WTC11 (cell line): ENCODE results near the gene HAUS2. TPM values are rescaled to one million over a fixed set of nuclear protein-coding genes. Genes with fewer than 3 reads are reported as not detected.

ENCODE experiments used
- ATAC-seq: fragments of 200-7000 bp; cut with Tn5 transposase; 2 replicates; pipeline ENCODE4 v1.10.0; 2021; ENCODE audit warnings: mild to moderate bottlenecking, moderate library complexity
- CTCF ChIA-PET: fragments of 300-600 bp; sonication (Branson Sonifier 250); formaldehyde crosslinking; loops from one replicate; lab custom pipeline; 2021; ENCODE audit warnings: antibody characterized with exemption; lab: Charles Lee
- POLR2A ChIA-PET: fragments of 350-600 bp; sonication (Branson Sonifier 250); formaldehyde crosslinking; loops from one replicate; lab custom pipeline; 2021; ENCODE audit warnings: antibody characterized with exemption; lab: Charles Lee
- DNase-seq: peaks from one replicate; pipeline ENCODE4 v3.0.0; 2021; ENCODE audit warnings: low spot score
- H3K27ac Mint-ChIP-seq: 2 replicates; pipeline ENCODE4 v1.8.0; 2021; ENCODE audit warnings: mixed read lengths
- H3K27me3 Mint-ChIP-seq: 2 replicates; pipeline ENCODE4 v1.8.0; 2021; ENCODE audit warnings: low read depth, mild to moderate bottlenecking, moderate library complexity, mixed read lengths
- H3K36me3 Mint-ChIP-seq: 2 replicates; pipeline ENCODE4 v1.8.0; 2021; ENCODE audit warnings: mixed read lengths
- H3K4me1 Mint-ChIP-seq: 2 replicates; pipeline ENCODE4 v1.8.0; 2022; ENCODE audit warnings: mixed read lengths
- H3K4me3 Mint-ChIP-seq: 2 replicates; pipeline ENCODE4 v1.8.0; 2021; ENCODE audit warnings: mild to moderate bottlenecking, moderate library complexity, mixed read lengths
- H3K9me3 Mint-ChIP-seq: 2 replicates; pipeline ENCODE4 v1.8.0; 2021; ENCODE audit warnings: mixed read lengths
- CREM ChIP-seq: sonication (generic); formaldehyde crosslinking; IDR thresholded peaks from 2 replicates; pipeline ENCODE4 v1.8.1; 2022; ENCODE audit warnings: mild to moderate bottlenecking, missing genetic modification reagents, moderate library complexity
- ESRRA ChIP-seq: sonication (generic); formaldehyde crosslinking; IDR thresholded peaks from 2 replicates; pipeline ENCODE4 v1.8.1; 2022; ENCODE audit warnings: mild to moderate bottlenecking, missing genetic modification reagents, borderline replicate concordance
- FOXJ3 ChIP-seq: sonication (generic); formaldehyde crosslinking; IDR thresholded peaks from 2 replicates; pipeline ENCODE4 v1.9.0; 2021; ENCODE audit warnings: missing genetic modification reagents, mild to moderate bottlenecking, borderline replicate concordance
- GRHL2 ChIP-seq: fragments of 250-450 bp; sonication (Bioruptor Pico); IDR thresholded peaks from 2 replicates; pipeline ENCODE4 v1.8.0; 2022; ENCODE audit warnings: mild to moderate bottlenecking, moderate library complexity; ENCODE audit not compliant: insufficient replicate concordance, severe bottlenecking
- HMGA2 ChIP-seq: fragments of 250-450 bp; sonication (Bioruptor Pico); IDR thresholded peaks from 2 replicates; pipeline ENCODE4 v1.4.0; 2021; ENCODE audit warnings: mild to moderate bottlenecking, moderate library complexity
- JAZF1 ChIP-seq: fragments of 250-450 bp; sonication (Bioruptor Pico); IDR thresholded peaks from 2 replicates; pipeline ENCODE4 v1.9.0; 2021; ENCODE audit warnings: moderate library complexity, mild to moderate bottlenecking, inconsistent platforms
- OVOL2 ChIP-seq: fragments of 250-450 bp; sonication (Bioruptor Pico); IDR thresholded peaks from 2 replicates; pipeline ENCODE4 v1.9.0; 2021; ENCODE audit warnings: mild to moderate bottlenecking, borderline replicate concordance
- RELA ChIP-seq: sonication (generic); formaldehyde crosslinking; IDR thresholded peaks from 2 replicates; pipeline ENCODE4 v1.8.1; 2022; ENCODE audit warnings: missing genetic modification reagents, mild to moderate bottlenecking, borderline replicate concordance
- SOX15 ChIP-seq: fragments of 250-450 bp; sonication (Bioruptor Pico); IDR thresholded peaks from 2 replicates; pipeline ENCODE4 v1.9.0; 2021; ENCODE audit warnings: mild to moderate bottlenecking
- SP1 ChIP-seq: sonication (generic); formaldehyde crosslinking; conservative IDR thresholded peaks from 2 replicates; pipeline ENCODE4 v1.8.1; 2022; ENCODE audit warnings: missing genetic modification reagents
- TEAD1 ChIP-seq: sonication (generic); formaldehyde crosslinking; IDR thresholded peaks from 2 replicates; pipeline ENCODE4 v1.8.0; 2022; ENCODE audit warnings: mild to moderate bottlenecking, missing genetic modification reagents
- TP53 ChIP-seq: sonication (generic); formaldehyde crosslinking; IDR thresholded peaks from 2 replicates; pipeline ENCODE4 v1.8.1; 2023; ENCODE audit warnings: mild to moderate bottlenecking, missing genetic modification reagents
- ZNF396 ChIP-seq: fragments of 250-450 bp; sonication (Bioruptor Pico); IDR thresholded peaks from 2 replicates; pipeline ENCODE4 v1.8.0; 2021; ENCODE audit warnings: mild to moderate bottlenecking, moderate library complexity, borderline replicate concordance
- total RNA-seq: library from RNA; stranded (reverse); gene quantifications from 3 replicates; pipeline ENCODE4 v1.2.3, GENCODE V29; 2021
- TF ChIP-seq, protein P1 (sequence below): sonication (generic); formaldehyde crosslinking; IDR thresholded peaks from 2 replicates; pipeline ENCODE4 v1.8.1; 2022; ENCODE audit warnings: low read depth, missing genetic modification reagents, borderline replicate concordance
- TF ChIP-seq, protein P2 (sequence below): fragments of 250-450 bp; sonication (Bioruptor Pico); IDR thresholded peaks from 2 replicates; pipeline ENCODE4 v2.1.2; 2022; ENCODE audit warnings: mild to moderate bottlenecking, moderate library complexity
- TF ChIP-seq, protein P3 (sequence below): sonication (generic); formaldehyde crosslinking; IDR thresholded peaks from 2 replicates; pipeline ENCODE4 v1.8.1; 2023; ENCODE audit warnings: mild to moderate bottlenecking, missing genetic modification reagents, moderate library complexity
- TF ChIP-seq, protein P4 (sequence below): sonication (generic); formaldehyde crosslinking; IDR thresholded peaks from 2 replicates; pipeline ENCODE4 v1.8.0; 2022; ENCODE audit warnings: missing genetic modification reagents
- TF ChIP-seq, protein P5 (sequence below): sonication (generic); formaldehyde crosslinking; IDR thresholded peaks from 2 replicates; pipeline ENCODE4 v1.8.0; 2022; ENCODE audit warnings: mild to moderate bottlenecking, missing genetic modification reagents
- TF ChIP-seq, protein P6 (sequence below): fragments of 250-450 bp; sonication (Bioruptor Pico); IDR thresholded peaks from 2 replicates; pipeline ENCODE4 v1.9.0; 2021; ENCODE audit warnings: moderate library complexity, mild to moderate bottlenecking, inconsistent platforms, borderline replicate concordance
- TF ChIP-seq, protein P7 (sequence below): sonication (generic); formaldehyde crosslinking; IDR thresholded peaks from 2 replicates; pipeline ENCODE4 v1.8.1; 2023; ENCODE audit warnings: mild to moderate bottlenecking, missing genetic modification reagents
- TF ChIP-seq, protein P8 (sequence below): fragments of 250-450 bp; sonication (Bioruptor Pico); IDR thresholded peaks from 2 replicates; pipeline ENCODE4 v1.9.0; 2021; ENCODE audit warnings: mild to moderate bottlenecking
- TF ChIP-seq, protein P9 (sequence below): sonication (generic); formaldehyde crosslinking; IDR thresholded peaks from 2 replicates; pipeline ENCODE4 v1.8.1; 2023; ENCODE audit warnings: mild to moderate bottlenecking, missing genetic modification reagents, borderline replicate concordance

The HAUS2 gene
- total RNA-seq, 1 experiment from 2014 or later: 17.9 TPM

DNA sequence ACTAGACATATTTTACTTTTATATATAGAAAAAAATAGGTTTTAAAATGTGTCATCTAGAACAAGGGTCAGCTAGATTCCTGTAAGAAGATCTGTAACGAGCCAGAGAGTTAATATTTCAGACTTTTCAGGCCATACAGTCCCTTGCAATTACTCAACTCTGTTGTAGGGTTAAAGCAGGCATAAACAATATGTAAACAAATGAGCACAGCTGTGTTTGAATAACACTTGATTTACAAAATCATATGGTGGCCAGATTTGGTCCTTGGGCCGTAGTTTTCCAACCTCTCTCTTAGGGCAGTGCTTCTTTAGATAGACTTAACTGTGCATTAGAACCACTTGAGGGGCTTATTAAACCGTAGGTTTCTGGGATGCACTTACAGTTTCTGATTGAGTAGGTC is 19.7 kb upstream of the HAUS2 start (continued):
- TF ChIP-seq, protein P1, sequence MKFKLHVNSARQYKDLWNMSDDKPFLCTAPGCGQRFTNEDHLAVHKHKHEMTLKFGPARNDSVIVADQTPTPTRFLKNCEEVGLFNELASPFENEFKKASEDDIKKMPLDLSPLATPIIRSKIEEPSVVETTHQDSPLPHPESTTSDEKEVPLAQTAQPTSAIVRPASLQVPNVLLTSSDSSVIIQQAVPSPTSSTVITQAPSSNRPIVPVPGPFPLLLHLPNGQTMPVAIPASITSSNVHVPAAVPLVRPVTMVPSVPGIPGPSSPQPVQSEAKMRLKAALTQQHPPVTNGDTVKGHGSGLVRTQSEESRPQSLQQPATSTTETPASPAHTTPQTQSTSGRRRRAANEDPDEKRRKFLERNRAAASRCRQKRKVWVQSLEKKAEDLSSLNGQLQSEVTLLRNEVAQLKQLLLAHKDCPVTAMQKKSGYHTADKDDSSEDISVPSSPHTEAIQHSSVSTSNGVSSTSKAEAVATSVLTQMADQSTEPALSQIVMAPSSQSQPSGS: no peak
- TF ChIP-seq, protein P2, sequence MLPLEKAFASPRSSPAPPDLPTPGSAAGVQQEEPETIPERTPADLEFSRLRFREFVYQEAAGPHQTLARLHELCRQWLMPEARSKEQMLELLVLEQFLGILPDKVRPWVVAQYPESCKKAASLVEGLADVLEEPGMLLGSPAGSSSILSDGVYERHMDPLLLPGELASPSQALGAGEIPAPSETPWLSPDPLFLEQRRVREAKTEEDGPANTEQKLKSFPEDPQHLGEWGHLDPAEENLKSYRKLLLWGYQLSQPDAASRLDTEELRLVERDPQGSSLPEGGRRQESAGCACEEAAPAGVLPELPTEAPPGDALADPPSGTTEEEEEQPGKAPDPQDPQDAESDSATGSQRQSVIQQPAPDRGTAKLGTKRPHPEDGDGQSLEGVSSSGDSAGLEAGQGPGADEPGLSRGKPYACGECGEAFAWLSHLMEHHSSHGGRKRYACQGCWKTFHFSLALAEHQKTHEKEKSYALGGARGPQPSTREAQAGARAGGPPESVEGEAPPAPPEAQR (CRISPR knock-in tag): no peak
- TF ChIP-seq GRHL2: no peak
- TF ChIP-seq SOX15 (CRISPR knock-in tag): no peak
- TF ChIP-seq, protein P3, sequence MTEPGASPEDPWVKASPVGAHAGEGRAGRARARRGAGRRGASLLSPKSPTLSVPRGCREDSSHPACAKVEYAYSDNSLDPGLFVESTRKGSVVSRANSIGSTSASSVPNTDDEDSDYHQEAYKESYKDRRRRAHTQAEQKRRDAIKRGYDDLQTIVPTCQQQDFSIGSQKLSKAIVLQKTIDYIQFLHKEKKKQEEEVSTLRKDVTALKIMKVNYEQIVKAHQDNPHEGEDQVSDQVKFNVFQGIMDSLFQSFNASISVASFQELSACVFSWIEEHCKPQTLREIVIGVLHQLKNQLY (CRISPR knock-in tag): no peak
- TF ChIP-seq, protein P4, sequence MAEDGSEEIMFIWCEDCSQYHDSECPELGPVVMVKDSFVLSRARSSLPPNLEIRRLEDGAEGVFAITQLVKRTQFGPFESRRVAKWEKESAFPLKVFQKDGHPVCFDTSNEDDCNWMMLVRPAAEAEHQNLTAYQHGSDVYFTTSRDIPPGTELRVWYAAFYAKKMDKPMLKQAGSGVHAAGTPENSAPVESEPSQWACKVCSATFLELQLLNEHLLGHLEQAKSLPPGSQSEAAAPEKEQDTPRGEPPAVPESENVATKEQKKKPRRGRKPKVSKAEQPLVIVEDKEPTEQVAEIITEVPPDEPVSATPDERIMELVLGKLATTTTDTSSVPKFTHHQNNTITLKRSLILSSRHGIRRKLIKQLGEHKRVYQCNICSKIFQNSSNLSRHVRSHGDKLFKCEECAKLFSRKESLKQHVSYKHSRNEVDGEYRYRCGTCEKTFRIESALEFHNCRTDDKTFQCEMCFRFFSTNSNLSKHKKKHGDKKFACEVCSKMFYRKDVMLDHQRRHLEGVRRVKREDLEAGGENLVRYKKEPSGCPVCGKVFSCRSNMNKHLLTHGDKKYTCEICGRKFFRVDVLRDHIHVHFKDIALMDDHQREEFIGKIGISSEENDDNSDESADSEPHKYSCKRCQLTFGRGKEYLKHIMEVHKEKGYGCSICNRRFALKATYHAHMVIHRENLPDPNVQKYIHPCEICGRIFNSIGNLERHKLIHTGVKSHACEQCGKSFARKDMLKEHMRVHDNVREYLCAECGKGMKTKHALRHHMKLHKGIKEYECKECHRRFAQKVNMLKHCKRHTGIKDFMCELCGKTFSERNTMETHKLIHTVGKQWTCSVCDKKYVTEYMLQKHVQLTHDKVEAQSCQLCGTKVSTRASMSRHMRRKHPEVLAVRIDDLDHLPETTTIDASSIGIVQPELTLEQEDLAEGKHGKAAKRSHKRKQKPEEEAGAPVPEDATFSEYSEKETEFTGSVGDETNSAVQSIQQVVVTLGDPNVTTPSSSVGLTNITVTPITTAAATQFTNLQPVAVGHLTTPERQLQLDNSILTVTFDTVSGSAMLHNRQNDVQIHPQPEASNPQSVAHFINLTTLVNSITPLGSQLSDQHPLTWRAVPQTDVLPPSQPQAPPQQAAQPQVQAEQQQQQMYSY: no peak
- TF ChIP-seq ZNF396: no peak
- TF ChIP-seq, protein P5, sequence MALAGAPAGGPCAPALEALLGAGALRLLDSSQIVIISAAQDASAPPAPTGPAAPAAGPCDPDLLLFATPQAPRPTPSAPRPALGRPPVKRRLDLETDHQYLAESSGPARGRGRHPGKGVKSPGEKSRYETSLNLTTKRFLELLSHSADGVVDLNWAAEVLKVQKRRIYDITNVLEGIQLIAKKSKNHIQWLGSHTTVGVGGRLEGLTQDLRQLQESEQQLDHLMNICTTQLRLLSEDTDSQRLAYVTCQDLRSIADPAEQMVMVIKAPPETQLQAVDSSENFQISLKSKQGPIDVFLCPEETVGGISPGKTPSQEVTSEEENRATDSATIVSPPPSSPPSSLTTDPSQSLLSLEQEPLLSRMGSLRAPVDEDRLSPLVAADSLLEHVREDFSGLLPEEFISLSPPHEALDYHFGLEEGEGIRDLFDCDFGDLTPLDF: no peak
- no peak for TF ChIP-seq ESRRA
- no peak for TF ChIP-seq OVOL2
- TF ChIP-seq, protein P6, sequence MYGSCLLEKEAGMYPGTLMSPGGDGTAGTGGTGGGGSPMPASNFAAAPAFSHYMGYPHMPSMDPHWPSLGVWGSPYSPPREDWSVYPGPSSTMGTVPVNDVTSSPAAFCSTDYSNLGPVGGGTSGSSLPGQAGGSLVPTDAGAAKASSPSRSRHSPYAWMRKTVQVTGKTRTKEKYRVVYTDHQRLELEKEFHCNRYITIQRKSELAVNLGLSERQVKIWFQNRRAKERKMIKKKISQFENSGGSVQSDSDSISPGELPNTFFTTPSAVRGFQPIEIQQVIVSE (CRISPR knock-in tag): no peak
- no peak for TF ChIP-seq SP1 (CRISPR knock-in tag)
- no peak for TF ChIP-seq JAZF1
- TF ChIP-seq, protein P7, sequence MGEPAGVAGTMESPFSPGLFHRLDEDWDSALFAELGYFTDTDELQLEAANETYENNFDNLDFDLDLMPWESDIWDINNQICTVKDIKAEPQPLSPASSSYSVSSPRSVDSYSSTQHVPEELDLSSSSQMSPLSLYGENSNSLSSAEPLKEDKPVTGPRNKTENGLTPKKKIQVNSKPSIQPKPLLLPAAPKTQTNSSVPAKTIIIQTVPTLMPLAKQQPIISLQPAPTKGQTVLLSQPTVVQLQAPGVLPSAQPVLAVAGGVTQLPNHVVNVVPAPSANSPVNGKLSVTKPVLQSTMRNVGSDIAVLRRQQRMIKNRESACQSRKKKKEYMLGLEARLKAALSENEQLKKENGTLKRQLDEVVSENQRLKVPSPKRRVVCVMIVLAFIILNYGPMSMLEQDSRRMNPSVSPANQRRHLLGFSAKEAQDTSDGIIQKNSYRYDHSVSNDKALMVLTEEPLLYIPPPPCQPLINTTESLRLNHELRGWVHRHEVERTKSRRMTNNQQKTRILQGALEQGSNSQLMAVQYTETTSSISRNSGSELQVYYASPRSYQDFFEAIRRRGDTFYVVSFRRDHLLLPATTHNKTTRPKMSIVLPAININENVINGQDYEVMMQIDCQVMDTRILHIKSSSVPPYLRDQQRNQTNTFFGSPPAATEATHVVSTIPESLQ: no peak
- TF ChIP-seq TEAD1 (CRISPR knock-in tag): no peak
- TF ChIP-seq, protein P8, sequence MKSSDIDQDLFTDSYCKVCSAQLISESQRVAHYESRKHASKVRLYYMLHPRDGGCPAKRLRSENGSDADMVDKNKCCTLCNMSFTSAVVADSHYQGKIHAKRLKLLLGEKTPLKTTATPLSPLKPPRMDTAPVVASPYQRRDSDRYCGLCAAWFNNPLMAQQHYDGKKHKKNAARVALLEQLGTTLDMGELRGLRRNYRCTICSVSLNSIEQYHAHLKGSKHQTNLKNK (CRISPR knock-in tag): no peak

DNA sequence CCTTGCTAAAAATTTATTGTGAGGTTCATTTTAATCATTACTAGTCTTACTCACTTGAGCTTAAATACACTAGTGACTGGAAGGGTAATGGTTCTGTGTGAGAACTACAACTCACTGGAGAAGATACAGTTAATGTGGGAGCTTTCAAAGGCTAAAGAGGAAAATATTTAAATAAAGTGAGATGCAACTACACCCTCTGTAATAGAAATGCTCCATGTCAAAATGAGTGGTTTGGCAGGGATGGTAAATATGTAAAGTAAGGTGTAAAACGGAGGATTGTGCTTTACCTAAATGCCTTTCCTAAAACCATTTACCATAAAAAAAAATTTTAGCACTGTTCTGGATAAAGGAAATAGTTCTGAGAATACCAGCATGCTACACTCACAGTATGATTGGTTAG is 15.4 kb upstream of the HAUS2 start:
- ChIA-PET POLR2A (no interaction called here), CTCF (no interaction called here)
- no peak for ATAC-seq
- DNase-seq: no peak
- H3K27me3 Mint-ChIP-seq: no peaks in the 10 kb centered on the region
- peaks cover 31% of the 10 kb centered on the region for H3K36me3 Mint-ChIP-seq
- H3K4me1 Mint-ChIP-seq: no peaks in the 10 kb centered on the region
- no peak overlapping the region for H3K4me3 Mint-ChIP-seq
- no peak overlapping the region for H3K27ac Mint-ChIP-seq
- no peaks in the 10 kb centered on the region for H3K9me3 Mint-ChIP-seq
- TF ChIP-seq CREM (CRISPR knock-in tag) (no peak), TP53 (CRISPR knock-in tag) (no peak), RELA (CRISPR knock-in tag) (no peak), ZNF396 (no peak), HMGA2 (CRISPR knock-in tag) (no peak), FOXJ3 (no peak)
- TF ChIP-seq, protein P9, sequence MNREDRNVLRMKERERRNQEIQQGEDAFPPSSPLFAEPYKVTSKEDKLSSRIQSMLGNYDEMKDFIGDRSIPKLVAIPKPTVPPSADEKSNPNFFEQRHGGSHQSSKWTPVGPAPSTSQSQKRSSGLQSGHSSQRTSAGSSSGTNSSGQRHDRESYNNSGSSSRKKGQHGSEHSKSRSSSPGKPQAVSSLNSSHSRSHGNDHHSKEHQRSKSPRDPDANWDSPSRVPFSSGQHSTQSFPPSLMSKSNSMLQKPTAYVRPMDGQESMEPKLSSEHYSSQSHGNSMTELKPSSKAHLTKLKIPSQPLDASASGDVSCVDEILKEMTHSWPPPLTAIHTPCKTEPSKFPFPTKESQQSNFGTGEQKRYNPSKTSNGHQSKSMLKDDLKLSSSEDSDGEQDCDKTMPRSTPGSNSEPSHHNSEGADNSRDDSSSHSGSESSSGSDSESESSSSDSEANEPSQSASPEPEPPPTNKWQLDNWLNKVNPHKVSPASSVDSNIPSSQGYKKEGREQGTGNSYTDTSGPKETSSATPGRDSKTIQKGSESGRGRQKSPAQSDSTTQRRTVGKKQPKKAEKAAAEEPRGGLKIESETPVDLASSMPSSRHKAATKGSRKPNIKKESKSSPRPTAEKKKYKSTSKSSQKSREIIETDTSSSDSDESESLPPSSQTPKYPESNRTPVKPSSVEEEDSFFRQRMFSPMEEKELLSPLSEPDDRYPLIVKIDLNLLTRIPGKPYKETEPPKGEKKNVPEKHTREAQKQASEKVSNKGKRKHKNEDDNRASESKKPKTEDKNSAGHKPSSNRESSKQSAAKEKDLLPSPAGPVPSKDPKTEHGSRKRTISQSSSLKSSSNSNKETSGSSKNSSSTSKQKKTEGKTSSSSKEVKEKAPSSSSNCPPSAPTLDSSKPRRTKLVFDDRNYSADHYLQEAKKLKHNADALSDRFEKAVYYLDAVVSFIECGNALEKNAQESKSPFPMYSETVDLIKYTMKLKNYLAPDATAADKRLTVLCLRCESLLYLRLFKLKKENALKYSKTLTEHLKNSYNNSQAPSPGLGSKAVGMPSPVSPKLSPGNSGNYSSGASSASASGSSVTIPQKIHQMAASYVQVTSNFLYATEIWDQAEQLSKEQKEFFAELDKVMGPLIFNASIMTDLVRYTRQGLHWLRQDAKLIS (CRISPR knock-in tag): no peak
